Stomach (tissue), 9 donors: ENCODE results near the gene COL27A1. TPM values are rescaled to one million over a fixed set of nuclear protein-coding genes. Genes with fewer than 3 reads are reported as not detected.

Source experiments
- DNase-seq, 2 donors: peaks; one replicate each; pipeline versions ENCODE4 v3.0.0 to v3.0.0-alpha.2; 2013 to 2019
- H3K27ac ChIP-seq, 5 donors: fragments of 200-600 bp in 4 of 5; sonication (generic) in 4 of 5; one replicate each; pipeline ENCODE4 v1.5.1; 2013 to 2019; ENCODE audit warnings: mild to moderate bottlenecking in 1 of 5, moderate library complexity in 1 of 5
- H3K27me3 ChIP-seq, 3 donors: fragments of 200-600 bp; sonication (generic); one replicate each; pipeline ENCODE4 v1.5.1; 2017 to 2019; ENCODE audit warnings: mixed run types in 1 of 3
- H3K36me3 ChIP-seq, 4 donors: fragments of 200-600 bp; sonication (generic); 1 replicate in 3 of 4; 2 replicates in 1 of 4; pipeline ENCODE4 v1.5.1; 2016 to 2019
- H3K4me1 ChIP-seq, 4 donors: fragments of 200-600 bp; sonication (generic); one replicate each; pipeline ENCODE4 v1.5.1; 2016 to 2019
- H3K4me3 ChIP-seq, 4 donors: fragments of 200-600 bp; sonication (generic) in 3 of 4; one replicate each; pipeline ENCODE4 v1.5.1; 2016 to 2019; ENCODE audit warnings: mild to moderate bottlenecking in 1 of 4
- H3K9me3 ChIP-seq, 4 donors: fragments of 200-600 bp; sonication (generic); one replicate each; pipeline ENCODE4 v1.5.1; 2016 to 2019
- CTCF ChIP-seq, 7 experiments: fragments of 450-650 bp in 4 of 7; fragments of 200-600 bp in 3 of 7; sonication (generic) in 3 of 7; IDR thresholded peaks; one replicate each; pipeline ENCODE4 v1.5.1; 2016 to 2019; ENCODE audit warnings: antibody characterized with exemption in 7 of 7, control low read depth in 2 of 7, mild to moderate bottlenecking in 1 of 7
- EP300 ChIP-seq: sonication (generic); formaldehyde crosslinking; IDR thresholded peaks from one replicate; pipeline ENCODE4 v1.6.1; 2017; ENCODE audit warnings: antibody characterized with exemption
- POLR2A ChIP-seq, 4 donors: fragments of 450-650 bp; IDR thresholded peaks; one replicate each; pipeline ENCODE4 v1.6.1; 2016; ENCODE audit warnings: antibody characterized with exemption in 4 of 4, control low read depth in 2 of 4, mild to moderate bottlenecking in 1 of 4, moderate library complexity in 1 of 4
- POLR2AphosphoS5 ChIP-seq, 3 donors: sonication (generic); formaldehyde crosslinking; IDR thresholded peaks; one replicate each; pipeline ENCODE4 v1.6.1; 2016; ENCODE audit warnings: antibody characterized with exemption in 3 of 3
- WGBS, 5 donors: extraction: QIAGEN DNeasy Blood & Tissue Kit in 3 of 5; methylation state at CpG; one replicate each; pipeline versions ENCODE4 v1.1.5 to v1.1.7; 2013 to 2018; 5-methylcytosine and 5-hydroxymethylcytosine counted together
- intact Hi-C: fragments of 100-400 bp; cut with DNase I; formaldehyde crosslinking; loops from one replicate; pipeline ENCODE4 v1.15.1; 2023; ENCODE audit warnings: low total_unique reads
- polyA plus RNA-seq, 3 donors: library from polyadenylated mRNA; stranded (reverse); fragments of 200-250 nt; gene quantifications; one replicate each; pipeline ENCODE4 v1.2.3, GENCODE V29; 2013
- total RNA-seq, 5 donors: library from RNA; depleted of rRNA; stranded (reverse); fragments of >200 nt; gene quantifications; one replicate each; pipeline versions ENCODE4 v1.1.0 to v1.2.3, GENCODE V29; 2014 to 2016
- donor health status: healthy with polysubstance abuse.
- donor health status: Bipolar disorder and iron deficiency.
- donor health status: healthy.

The COL27A1 gene
- total and polyA plus RNA-seq, 8 donors: 2.9 to 26.3 (median 8.2) TPM

- H3K9me3 ChIP-seq: no peaks in the 10 kb centered on the region
- no peak overlapping the region for H3K4me3 ChIP-seq
- DNase-seq: no peak
- H3K36me3 ChIP-seq: peaks cover 53 to 100% (median 100%) of the 10 kb centered on the region in 4 donors
- intact Hi-C loops: no loop called here
- no peak overlapping the region for H3K27ac ChIP-seq
- peaks cover 0 to 22% (median 11%) of the 10 kb centered on the region in 4 donors for H3K4me1 ChIP-seq
- H3K27me3 ChIP-seq: no peaks in the 10 kb centered on the region
- TF ChIP-seq POLR2AphosphoS5 (IDR thresholded peaks at IDR 0.05) (no peak), CTCF (IDR thresholded peaks at IDR 0.05) (no peak), EP300 (no peak), POLR2A (IDR thresholded peaks at IDR 0.05) (no peak)
- WGBS, 5 donors: 90 to 95% (median 93%) methylated on average over 16 of the region's 16 CpGs
Observed at GRCh38 chr9:114350636-114351401, 195.5 kb downstream of the COL27A1 start.

- Histone ChIP-seq H3K27ac (no peak overlapping the region), H3K27me3 (no peaks in the 10 kb centered on the region), H3K36me3 (peaks cover 53 to 100% (median 100%) of the 10 kb centered on the region in 4 donors), H3K9me3 (no peaks in the 10 kb centered on the region), H3K4me3 (no peak overlapping the region), H3K4me1 (peaks cover 0 to 22% (median 11%) of the 10 kb centered on the region in 4 donors)
- intact Hi-C loops: no loop called here
- 78 to 82% (median 79%) methylated on average over 4 of the region's 4 CpGs for WGBS, 5 donors
- TF ChIP-seq POLR2A (IDR thresholded peaks at IDR 0.05) (no peak), EP300 (no peak), CTCF (IDR thresholded peaks at IDR 0.05) (no peak), POLR2AphosphoS5 (IDR thresholded peaks at IDR 0.05) (no peak)
- DNase-seq: no peak
Observed at GRCh38 chr9:114351932-114352331, 196.6 kb downstream of the COL27A1 start.

GRCh38 chr9:114355821-114356220 is 200.5 kb downstream of the COL27A1 start:
- no peak overlapping the region for H3K27ac ChIP-seq
- DNase-seq: no peak
- 92 to 95% (median 94%) methylated on average over 6 of the region's 6 CpGs for WGBS, 5 donors
- H3K9me3 ChIP-seq: no peaks in the 10 kb centered on the region
- peaks cover 66 to 100% (median 100%) of the 10 kb centered on the region in 4 donors for H3K36me3 ChIP-seq
- H3K4me3 ChIP-seq: no peak overlapping the region
- peaks cover 0 to 3% (median 0%) of the 10 kb centered on the region in 4 donors for H3K4me1 ChIP-seq
- TF ChIP-seq POLR2AphosphoS5 (IDR thresholded peaks at IDR 0.05) (no peak), POLR2A (IDR thresholded peaks at IDR 0.05) (no peak), CTCF (IDR thresholded peaks at IDR 0.05) (no peak), EP300 (no peak)
- intact Hi-C loops: no loop called here
- H3K27me3 ChIP-seq: no peaks in the 10 kb centered on the region

GRCh38 chr9:114356792-114357191 is 201.5 kb downstream of the COL27A1 start:
- intact Hi-C loops: no loop called here
- H3K36me3 ChIP-seq: peaks cover 73 to 100% (median 100%) of the 10 kb centered on the region in 4 donors
- 75 to 90% (median 87%) methylated on average over 5 to 6 of the region's 6 CpGs for WGBS, 5 donors
- DNase-seq: no peak
- H3K9me3 ChIP-seq: no peaks in the 10 kb centered on the region
- no peaks in the 10 kb centered on the region for H3K27me3 ChIP-seq
- no peak overlapping the region for H3K27ac ChIP-seq
- peaks cover 0 to 3% (median 0%) of the 10 kb centered on the region in 4 donors for H3K4me1 ChIP-seq
- TF ChIP-seq EP300: no peak
- TF ChIP-seq POLR2AphosphoS5 (IDR thresholded peaks at IDR 0.05): no peak
- no peak for TF ChIP-seq CTCF (IDR thresholded peaks at IDR 0.05)
- TF ChIP-seq POLR2A (IDR thresholded peaks at IDR 0.05): no peak
- H3K4me3 ChIP-seq: no peak overlapping the region
